Testis (tissue), 3 donors: ENCODE results near the gene SDCCAG8. TPM values are rescaled to one million over a fixed set of nuclear protein-coding genes. Genes with fewer than 3 reads are reported as not detected.

ENCODE experiments used
- DNase-seq: peaks from one replicate; pipeline ENCODE4 v3.0.0-alpha.2; 2019
- H3K27ac ChIP-seq, 2 donors: fragments of 200-600 bp; sonication (generic); one replicate each; pipeline ENCODE4 v1.5.1; 2019
- H3K27me3 ChIP-seq: fragments of 200-600 bp; sonication (generic); one replicate; pipeline ENCODE4 v1.5.1; 2019
- H3K36me3 ChIP-seq: fragments of 200-600 bp; sonication (generic); one replicate; pipeline ENCODE4 v1.5.1; 2017; ENCODE audit warnings: low read depth; ENCODE audit errors: missing control alignments
- H3K4me1 ChIP-seq: fragments of 200-600 bp; sonication (generic); one replicate; pipeline ENCODE4 v1.5.1; 2019
- H3K4me3 ChIP-seq, 2 donors: fragments of 200-600 bp; sonication (generic); one replicate each; pipeline ENCODE4 v1.5.1; 2017 to 2019
- H3K9me3 ChIP-seq: fragments of 200-600 bp; sonication (generic); one replicate; pipeline ENCODE4 v1.5.1; 2017
- POLR2A ChIP-seq: fragments of 450-650 bp; IDR thresholded peaks from one replicate; pipeline ENCODE4 v1.6.1; 2017; ENCODE audit warnings: antibody characterized with exemption, mild to moderate bottlenecking, moderate library complexity
- WGBS, 2 donors: methylation state at CpG; one replicate each; pipeline ENCODE4 v1.1.5; 2018; 5-methylcytosine and 5-hydroxymethylcytosine counted together
- intact Hi-C: fragments of 100-400 bp; cut with DNase I; formaldehyde crosslinking; loops from one replicate; pipeline ENCODE4 v1.15.1; 2023; ENCODE audit warnings: low total_unique reads
- polyA plus RNA-seq: library from polyadenylated mRNA; stranded (reverse); fragments of 350-450 nt; fragmentation: Illumina TruSeq; extraction: RNeasy Lipid Tissue Mini Kit (QIAGEN cat#74804); gene quantifications from one replicate; pipeline ENCODE4 v1.2.3, GENCODE V29; 2014; ENCODE audit warnings: low read depth, low replicate concordance; ENCODE audit not compliant: insufficient read depth
- total RNA-seq, 2 donors: library from RNA; depleted of rRNA; stranded (reverse); fragments of >200 nt; gene quantifications; one replicate each; pipeline ENCODE4 v1.2.3, GENCODE V29; 2016
- TF ChIP-seq, protein P1 (sequence below), 3 experiments: fragments of 450-650 bp in 2 of 3; fragments of 200-600 bp in 1 of 3; sonication (generic) in 1 of 3; IDR thresholded peaks; one replicate each; pipeline ENCODE4 v1.5.1; 2016 to 2019; ENCODE audit warnings: antibody characterized with exemption in 3 of 3, mild to moderate bottlenecking in 2 of 3, moderate library complexity in 1 of 3

SDCCAG8 gene
- total and polyA plus RNA-seq, 3 donors from 2014 or later, result 21.9 to 45.4 (median 40.6) TPM

DNA sequence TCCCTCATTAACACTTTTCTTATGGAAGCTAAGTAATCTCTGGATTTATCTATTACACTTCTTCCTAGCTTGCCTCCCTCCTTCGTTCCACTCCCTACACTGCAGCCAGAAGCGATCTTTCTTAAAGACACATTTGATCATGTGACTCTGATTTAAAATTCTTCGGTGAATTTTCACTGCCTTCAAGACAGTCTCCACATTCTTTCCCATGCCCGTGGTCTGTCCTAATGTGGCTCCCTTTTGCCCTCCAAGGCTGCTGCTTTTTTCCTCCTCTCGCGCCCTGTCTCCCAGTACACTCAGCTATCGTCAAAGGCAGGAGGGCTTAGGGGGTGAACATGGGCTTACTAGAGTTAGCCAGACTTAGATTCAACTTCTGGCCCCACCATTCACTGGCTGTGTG, 64.4 kb downstream of the SDCCAG8 start:
- no peak for TF ChIP-seq POLR2A
- TF ChIP-seq, protein P1, sequence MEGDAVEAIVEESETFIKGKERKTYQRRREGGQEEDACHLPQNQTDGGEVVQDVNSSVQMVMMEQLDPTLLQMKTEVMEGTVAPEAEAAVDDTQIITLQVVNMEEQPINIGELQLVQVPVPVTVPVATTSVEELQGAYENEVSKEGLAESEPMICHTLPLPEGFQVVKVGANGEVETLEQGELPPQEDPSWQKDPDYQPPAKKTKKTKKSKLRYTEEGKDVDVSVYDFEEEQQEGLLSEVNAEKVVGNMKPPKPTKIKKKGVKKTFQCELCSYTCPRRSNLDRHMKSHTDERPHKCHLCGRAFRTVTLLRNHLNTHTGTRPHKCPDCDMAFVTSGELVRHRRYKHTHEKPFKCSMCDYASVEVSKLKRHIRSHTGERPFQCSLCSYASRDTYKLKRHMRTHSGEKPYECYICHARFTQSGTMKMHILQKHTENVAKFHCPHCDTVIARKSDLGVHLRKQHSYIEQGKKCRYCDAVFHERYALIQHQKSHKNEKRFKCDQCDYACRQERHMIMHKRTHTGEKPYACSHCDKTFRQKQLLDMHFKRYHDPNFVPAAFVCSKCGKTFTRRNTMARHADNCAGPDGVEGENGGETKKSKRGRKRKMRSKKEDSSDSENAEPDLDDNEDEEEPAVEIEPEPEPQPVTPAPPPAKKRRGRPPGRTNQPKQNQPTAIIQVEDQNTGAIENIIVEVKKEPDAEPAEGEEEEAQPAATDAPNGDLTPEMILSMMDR (IDR thresholded peaks at IDR 0.05), result no peak
- Histone ChIP-seq H3K27me3 (no peaks in the 10 kb centered on the region), H3K9me3 (no peaks in the 10 kb centered on the region), H3K36me3 (no peaks in the 10 kb centered on the region), H3K4me1 (no peaks in the 10 kb centered on the region), H3K27ac (no peak overlapping the region), H3K4me3 (no peak overlapping the region)
- 61 to 74% methylated on average over 7 of the region's 7 CpGs for WGBS, 2 donors
- intact Hi-C loops, result no loop called here
- no peak for DNase-seq

- intact Hi-C loops, result no loop called here
- no peak for DNase-seq
- Histone ChIP-seq H3K27me3 (no peaks in the 10 kb centered on the region), H3K4me1 (no peaks in the 10 kb centered on the region), H3K9me3 (no peaks in the 10 kb centered on the region), H3K4me3 (no peak overlapping the region), H3K36me3 (no peaks in the 10 kb centered on the region), H3K27ac (no peak overlapping the region)
- no peak for TF ChIP-seq POLR2A
- TF ChIP-seq, protein P1 (IDR thresholded peaks at IDR 0.05), result no peak
- WGBS, 2 donors, result 72 to 81% methylated on average over 3 of the region's 3 CpGs
Measured at GRCh38 chr1:243322326-243322725, 66.5 kb downstream of the SDCCAG8 start.

DNA sequence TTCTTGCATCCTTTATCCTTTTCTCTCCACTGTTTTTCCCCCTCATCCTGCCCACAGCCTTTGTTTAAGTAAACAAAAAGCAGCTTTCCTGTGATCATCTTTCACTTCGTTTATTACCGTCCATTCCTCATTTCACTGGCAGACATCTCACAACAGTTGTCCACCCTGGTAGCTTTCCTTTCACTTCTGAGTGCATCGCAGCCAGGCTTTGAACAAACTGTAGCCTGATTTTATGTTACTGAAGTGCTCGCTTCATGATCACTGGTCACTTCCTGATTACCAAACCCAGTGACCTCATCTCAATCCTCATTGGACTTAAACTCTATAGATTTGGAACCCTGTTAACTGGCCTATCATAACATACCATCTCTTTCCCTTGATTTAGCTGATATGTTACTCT, 67.7 kb downstream of the SDCCAG8 start:
- Histone ChIP-seq H3K4me3 (no peak overlapping the region), H3K27ac (no peak overlapping the region), H3K27me3 (no peaks in the 10 kb centered on the region), H3K36me3 (no peaks in the 10 kb centered on the region), H3K9me3 (no peaks in the 10 kb centered on the region), H3K4me1 (no peaks in the 10 kb centered on the region)
- no peak for DNase-seq
- WGBS, 2 donors, result 79 to 89% methylated on average over 4 of the region's 4 CpGs
- intact Hi-C loops, result no loop called here
- TF ChIP-seq POLR2A, result no peak
- TF ChIP-seq, protein P1 (IDR thresholded peaks at IDR 0.05), result no peak

GRCh38 chr1:243325305-243325890, 69.6 kb downstream of the SDCCAG8 start:
- Histone ChIP-seq H3K27ac (no peak overlapping the region), H3K9me3 (no peaks in the 10 kb centered on the region), H3K36me3 (no peaks in the 10 kb centered on the region), H3K4me3 (no peak overlapping the region), H3K4me1 (no peaks in the 10 kb centered on the region), H3K27me3 (no peaks in the 10 kb centered on the region)
- no peak for TF ChIP-seq POLR2A
- TF ChIP-seq, protein P1 (IDR thresholded peaks at IDR 0.05), result peak; percentile 48 to 75 (median 60)
- intact Hi-C loops, result no loop called here
- no peak for DNase-seq
- 21 to 22% methylated on average over 1 of the region's 1 CpG for WGBS, 2 donors

DNA sequence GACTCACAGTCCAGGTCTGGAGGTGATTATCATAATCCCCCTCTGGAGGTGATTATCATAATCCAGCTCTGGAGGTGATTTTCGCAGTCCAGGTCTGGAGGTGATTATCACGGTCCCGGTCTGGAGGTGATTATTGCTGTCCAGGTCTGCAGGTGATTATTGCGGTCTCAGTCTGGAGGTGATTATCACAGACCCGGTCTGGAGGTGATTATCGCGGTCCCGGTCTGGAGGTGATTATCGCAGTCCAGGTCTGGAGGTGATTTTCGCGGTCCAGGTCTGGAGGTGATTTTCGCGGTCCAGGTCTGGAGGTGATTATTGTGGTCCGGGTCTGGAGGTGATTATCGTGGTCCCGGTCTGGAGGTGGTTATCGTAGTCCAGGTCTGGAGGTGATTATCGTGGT, 76.6 kb downstream of the SDCCAG8 start:
- Histone ChIP-seq H3K9me3 (no peaks in the 10 kb centered on the region), H3K27ac (no peak overlapping the region), H3K36me3 (no peaks in the 10 kb centered on the region), H3K4me3 (no peak overlapping the region), H3K4me1 (no peaks in the 10 kb centered on the region), H3K27me3 (no peaks in the 10 kb centered on the region)
- intact Hi-C loops, result no loop called here
- 88 to 94% methylated on average over 18 of the region's 18 CpGs for WGBS, 2 donors
- no peak for DNase-seq
- TF ChIP-seq, protein P1 (IDR thresholded peaks at IDR 0.05), result no peak
- no peak for TF ChIP-seq POLR2A
